HG02973 (cell line): ENCODE measurements around the gene AWAT2.

Source experiments
- ATAC-seq: cut with Tn5 transposase; IDR thresholded peaks from one replicate; pipeline ENCODE4 v1.9.1; 2021; ENCODE audit warnings: moderate library complexity; ENCODE audit not compliant: unreplicated experiment

The AWAT2 gene

DNA sequence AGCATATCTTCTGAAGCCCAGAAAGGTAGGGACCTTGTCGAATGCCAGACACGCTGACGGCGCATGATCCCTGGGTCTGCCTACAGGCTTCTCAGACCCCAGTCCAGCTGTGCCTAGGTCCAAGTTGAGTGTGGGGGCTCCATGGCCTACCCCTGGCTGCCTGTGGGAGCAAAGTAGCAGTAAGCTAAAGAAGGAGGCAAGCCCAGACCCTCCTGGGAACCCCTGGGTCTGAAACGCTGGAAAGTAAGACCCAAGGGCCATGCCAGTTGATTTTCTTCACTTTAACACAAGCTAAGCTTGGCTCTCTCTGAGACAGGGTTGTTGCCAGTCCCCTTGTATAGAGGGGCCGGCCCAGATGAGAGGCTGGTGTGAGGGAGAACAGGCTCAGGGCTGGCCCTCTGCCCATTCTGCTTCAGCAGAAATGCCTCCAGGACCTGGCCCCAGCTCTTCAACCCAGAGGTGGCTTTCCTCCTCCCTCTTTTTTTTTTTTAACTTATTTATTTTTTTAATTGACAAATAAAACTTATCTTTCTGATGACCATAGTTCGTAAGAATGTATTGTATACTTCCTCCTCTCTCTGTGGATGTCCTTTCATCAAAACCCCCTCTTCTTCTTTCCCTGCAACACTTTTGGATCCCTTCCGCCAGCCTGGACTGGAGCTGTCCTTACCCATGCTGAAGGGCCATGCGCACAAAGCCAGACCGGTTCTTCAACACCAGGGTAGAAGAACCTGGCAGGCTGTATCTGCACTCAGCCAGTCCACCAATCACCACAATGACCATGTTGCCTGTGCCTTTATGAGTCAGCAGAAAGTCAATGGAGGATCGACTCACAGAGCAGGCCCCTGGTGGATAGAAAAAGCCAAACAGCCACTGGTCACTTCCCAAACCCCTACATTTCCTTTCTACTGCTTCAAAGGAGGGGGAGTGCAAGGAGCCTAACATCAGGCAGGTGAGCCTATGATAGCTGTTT is 7.1 kb downstream of the AWAT2 start:
- ATAC-seq, result no peak

GRCh38 chrX:70041993-70042392 is 7.7 kb downstream of the AWAT2 start:
- ATAC-seq, result no peak

- no peak for ATAC-seq
These were observed 10.0 kb downstream of the AWAT2 start for GRCh38 chrX:70039758-70040157.

DNA sequence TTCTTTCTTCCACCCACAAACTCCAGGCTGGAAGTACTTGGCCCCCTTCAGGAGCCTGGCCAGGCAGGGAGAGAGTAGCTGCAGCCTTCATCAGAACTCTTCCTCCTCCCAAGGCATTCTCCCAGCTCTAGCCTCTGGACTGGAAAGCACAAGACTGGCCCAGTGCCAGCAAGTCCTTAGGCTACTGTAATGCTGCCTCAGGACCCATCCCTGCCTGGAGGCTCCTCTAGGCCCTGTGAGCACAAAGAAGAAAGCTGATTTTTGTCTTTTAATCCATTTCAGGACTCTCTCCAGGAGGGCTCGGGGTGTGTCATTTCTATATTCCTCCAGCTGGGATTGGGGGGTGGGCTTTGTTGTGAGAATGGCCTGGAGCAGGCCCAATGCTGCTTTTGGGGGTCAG is 10.8 kb downstream of the AWAT2 start:
- ATAC-seq, result no peak

DNA sequence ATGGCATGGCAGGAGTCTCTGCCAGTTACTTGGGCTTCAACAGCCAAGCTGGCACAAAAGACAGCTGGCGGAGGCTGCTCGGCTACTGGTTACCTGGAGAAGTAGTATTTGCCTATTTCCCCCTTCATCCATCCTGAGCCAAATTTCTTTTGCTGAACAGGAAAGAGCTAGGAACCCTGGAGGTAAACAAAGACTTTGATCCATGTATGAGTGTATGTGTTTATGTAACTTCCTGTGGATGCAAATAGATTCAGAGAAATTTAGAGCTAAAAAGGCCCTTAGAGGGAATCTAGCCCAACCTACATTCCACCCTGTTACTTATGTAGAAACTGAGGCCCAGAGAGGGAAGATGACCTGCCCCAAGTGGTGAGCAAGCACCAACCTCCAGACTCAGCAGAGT is 11.2 kb downstream of the AWAT2 start:
- no peak for ATAC-seq

DNA sequence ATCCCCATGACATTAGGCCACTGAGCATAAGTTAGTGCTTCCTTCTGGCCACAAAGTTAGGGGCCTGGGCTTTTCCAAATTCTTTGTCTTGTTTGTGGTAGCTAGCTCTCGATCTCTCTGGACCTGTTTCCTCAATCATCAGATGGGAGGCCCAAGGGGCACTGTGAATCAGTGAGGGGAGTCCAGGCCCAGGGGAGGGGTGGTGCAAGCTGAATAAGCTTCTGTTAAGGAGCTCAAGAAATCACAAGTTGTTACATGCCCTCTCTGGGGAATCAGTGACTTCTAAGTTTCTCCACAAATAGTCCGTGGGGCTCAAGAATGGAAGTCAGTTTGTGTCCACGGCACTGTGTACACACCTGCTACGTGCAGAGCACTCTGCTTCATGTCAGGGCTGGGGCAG is 15.1 kb downstream of the AWAT2 start:
- ATAC-seq, result no peak

DNA sequence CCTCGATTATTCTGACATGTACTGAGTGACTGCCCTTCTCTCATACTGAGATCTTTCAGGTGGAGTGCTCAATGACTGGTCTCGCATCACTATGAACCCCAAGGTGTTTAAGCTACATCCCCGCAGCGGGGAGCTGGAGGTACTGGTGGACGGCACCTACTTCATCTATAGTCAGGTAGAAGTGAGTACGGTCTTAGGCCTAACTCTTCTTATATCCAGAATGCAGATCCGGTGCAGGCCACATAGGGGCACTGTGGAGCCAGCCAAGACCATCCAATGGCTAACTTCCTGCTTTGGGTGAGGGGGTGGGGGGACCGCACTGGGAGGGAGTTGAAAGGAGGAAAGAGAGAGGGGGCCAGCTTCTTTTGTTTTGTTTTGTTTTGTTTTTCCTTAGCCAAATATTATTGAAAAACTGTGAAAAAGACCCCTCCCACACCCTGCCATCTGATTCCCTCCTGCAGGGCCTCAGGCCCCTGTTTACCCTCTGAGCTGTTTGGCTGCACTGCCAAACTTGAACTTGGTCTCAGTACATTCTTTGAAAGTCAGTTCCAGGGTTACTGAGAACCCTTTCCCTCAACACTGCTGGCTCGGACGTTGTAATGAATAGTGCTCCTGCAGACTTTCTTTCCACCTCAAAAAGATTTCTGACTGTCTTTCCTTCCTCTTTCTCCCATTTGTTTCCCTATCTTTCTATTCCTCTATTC is 16.2 kb downstream of the AWAT2 start:
- peak; percentile 76 for ATAC-seq

DNA sequence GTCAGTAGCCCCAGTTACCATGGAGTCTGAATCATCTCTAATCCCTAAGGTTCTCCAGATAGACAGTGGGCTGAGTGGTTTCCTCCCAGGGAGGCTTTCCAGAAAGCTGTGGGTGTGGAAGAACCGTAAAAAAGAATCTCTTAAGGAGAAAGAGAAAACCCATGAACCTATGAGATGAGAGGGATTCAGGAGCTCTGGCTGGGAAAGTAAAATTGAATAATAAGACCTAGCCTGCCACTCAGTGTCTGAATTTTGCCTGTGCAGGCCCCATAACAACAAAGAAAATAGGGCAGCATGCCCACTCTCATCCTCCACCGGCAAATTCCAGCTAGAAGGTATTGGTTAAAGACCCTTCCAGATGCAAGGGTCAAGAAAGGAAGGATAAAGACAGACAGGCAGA is 16.9 kb downstream of the AWAT2 start:
- ATAC-seq, result no peak

- peak; percentile 53 for ATAC-seq
These were observed 19.4 kb downstream of the AWAT2 start for GRCh38 chrX:70030301-70030767.

GRCh38 chrX:70029863-70030262 is 19.9 kb downstream of the AWAT2 start:
- no peak for ATAC-seq

- no peak for ATAC-seq
These were observed 22.9 kb downstream of the AWAT2 start for GRCh38 chrX:70026851-70027200.

DNA sequence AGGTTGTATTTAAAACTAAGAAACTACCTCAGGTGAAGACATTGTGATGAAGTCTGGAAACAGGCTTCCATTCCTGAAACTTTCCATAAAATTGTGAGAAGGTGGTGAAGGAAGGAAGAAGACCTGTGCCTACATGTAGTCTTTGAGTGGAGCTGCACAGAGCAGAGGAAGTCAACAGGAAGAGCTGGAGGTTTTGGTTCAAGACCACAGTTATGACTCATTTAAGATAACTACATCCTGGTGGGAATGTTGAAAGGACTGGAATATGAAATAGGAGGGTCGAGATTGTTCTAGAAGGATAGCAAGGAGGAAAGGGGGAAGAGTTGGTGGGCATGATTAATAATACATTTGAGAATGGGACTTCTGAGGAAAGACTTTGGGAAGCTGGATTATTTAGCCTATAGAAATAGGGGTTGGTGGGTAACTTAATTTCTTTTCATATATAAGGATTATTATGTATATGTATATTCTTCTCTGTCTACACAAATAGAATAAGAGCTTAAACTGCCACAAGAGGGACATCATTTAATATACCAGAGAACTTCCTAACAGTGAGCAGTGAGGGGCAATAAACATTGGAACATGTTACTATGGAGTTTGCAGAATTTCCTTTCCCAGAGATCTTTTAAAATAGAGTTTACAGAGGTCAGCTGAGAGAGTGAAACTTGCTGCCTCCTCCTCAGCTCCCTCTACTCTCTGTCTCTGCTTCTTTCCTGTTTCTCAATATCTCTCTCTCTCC is 23.5 kb downstream of the AWAT2 start:
- no peak for ATAC-seq

GRCh38 chrX:70025464-70025863 is 24.3 kb downstream of the AWAT2 start:
- no peak for ATAC-seq

- no peak for ATAC-seq
These were observed 27.1 kb downstream of the AWAT2 start for GRCh38 chrX:70022616-70023015.

DNA sequence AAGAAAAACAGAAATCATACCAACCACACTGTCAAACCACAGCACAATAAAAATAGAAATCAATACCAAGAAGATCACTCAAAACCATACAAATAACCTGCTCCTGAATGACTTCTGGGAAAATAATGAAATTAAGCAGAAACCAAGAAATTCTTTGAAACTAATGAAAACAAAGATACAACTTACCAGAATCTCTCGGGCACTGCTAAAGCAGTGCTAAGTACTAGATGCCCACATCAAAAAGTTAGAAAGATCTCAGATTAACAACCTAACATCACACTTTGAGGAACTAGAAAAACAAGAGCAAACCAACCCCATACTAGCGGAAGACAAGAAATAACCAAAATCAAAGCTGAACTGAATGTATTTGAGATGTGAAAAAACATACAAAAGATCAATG is 33.2 kb downstream of the AWAT2 start:
- ATAC-seq, result no peak

DNA sequence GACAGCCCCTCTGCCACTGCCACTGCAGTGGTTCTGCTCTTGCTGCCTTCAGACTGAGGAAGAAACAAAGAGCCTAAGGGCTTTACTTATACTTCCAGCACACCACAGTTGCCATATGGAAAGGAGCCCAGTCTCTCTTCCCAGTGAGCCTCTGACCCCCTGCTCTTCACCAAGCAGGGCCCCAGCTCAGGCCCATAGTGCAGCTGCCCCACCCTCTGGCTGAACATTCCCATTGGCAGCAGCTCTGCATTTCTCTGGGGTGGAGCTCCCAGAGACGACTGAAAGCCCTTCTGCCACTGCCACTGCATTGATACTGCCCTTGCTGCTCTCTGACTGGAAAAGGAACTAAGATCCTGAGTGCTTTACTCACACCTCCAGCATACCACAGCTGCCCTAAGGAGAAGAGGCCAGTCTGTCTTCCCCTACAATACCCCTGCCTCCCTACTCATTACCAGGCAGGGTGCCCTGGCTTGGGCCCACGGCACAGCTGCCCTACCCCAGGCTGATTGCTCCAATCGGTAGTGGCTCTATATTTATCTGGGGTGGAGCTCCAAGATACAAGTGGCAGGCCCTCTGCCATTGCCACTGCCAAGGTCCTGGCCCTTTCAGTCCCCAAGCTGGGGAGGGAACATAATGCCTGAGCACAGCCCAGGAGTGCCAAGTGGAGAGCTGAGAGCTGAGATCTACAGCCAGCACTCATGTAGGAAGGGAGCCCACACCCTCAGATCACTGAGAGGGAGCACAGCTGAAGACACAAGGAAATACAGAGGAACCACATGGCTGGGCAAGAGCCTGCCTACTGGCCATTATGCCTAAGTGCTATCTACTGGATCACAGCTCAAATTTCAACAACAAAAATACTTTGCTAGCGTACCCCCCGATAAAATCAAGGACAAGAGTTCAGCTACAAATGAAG is 36.0 kb downstream of the AWAT2 start:
- ATAC-seq, result no peak

GRCh38 chrX:70012756-70013155 is 37.0 kb downstream of the AWAT2 start:
- ATAC-seq, result no peak

GRCh38 chrX:70009970-70010369 is 39.8 kb downstream of the AWAT2 start:
- ATAC-seq, result no peak

GRCh38 chrX:70009049-70009448 is 40.7 kb downstream of the AWAT2 start:
- ATAC-seq, result no peak

GRCh38 chrX:70007946-70008345 is 41.8 kb downstream of the AWAT2 start:
- no peak for ATAC-seq
